NCI-H1436 treated with DMSO at 0.1 percent for 48 hours (cell line): ENCODE data around the gene MED10.

ENCODE experiments used
- DNase-seq: peaks from one replicate; lab custom pipeline; 2025; lab: John Stamatoyannopoulos, UW

The MED10 gene

DNA sequence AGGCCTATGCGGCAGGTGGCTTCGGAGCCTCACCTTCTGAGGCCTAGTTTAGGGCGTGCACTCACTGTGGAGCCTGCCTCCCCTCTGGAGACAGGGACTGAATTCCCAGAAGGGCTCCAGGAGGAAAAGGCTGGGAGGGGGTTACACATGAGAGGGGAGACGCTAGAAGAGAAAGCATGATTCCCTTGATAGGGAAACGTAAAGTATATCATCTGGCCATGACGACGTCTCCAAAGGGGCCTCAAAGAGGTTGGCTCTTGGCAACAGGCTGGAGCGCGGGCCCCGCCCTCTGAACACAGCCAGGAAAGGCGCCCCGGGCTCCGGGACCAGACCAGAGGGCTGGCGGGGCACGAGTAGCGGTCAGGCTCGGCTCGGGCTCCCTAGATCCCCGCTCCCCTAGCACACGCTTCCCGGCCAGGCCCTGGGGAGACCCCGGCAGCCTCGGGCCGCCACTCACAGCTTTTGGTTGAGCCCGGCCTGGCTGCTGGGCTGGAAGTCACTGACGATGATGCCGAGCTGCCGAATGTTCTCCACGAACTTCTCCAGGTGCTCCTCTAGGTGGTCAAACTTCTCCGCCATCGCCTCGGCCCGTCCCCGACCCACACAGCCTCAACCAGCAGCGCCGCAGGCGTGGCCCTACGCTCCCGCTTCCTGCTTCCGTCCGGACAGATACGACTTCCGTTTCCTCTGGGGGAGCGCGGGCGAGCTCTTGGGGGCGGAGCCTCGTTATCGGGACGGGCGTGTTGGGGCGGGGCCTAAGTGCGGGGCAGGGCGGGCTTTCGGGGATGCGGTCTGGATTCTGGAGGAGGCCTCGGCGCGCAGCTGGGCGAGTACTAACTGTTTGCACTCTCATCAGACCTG, at the start of gene MED10:
Gene MED10 (minus strand): TSS at position 643 of the 861 bp plus-strand sequence. CDS start 64 bp downstream, at position 579.
- DNase-seq = peak; percentile 37

GRCh38 chr5:6427694-6428093, 49.3 kb upstream of the MED10 start:
- DNase-seq = no peak

DNA sequence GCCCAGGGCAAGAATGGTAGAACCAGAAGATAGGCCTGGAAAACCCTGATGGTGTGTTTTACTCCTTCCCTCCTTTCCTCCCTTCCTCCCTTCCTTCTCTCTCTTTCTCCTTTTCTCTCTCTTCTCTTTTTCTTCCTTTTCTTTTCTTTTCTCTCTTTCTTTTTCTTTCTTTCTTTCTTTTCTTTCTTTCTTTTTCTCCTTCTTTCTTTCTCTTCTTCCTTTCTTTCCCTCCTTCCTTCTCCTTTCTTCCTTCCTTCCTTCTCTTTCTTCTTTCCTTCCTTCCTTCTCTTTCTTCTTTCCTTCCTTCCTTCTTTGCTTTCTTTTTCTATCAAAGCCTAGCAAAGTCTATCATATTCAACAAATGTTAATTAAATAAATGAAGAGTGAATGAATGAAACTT, 46.4 kb upstream of the MED10 start:
- DNase-seq = no peak

DNA sequence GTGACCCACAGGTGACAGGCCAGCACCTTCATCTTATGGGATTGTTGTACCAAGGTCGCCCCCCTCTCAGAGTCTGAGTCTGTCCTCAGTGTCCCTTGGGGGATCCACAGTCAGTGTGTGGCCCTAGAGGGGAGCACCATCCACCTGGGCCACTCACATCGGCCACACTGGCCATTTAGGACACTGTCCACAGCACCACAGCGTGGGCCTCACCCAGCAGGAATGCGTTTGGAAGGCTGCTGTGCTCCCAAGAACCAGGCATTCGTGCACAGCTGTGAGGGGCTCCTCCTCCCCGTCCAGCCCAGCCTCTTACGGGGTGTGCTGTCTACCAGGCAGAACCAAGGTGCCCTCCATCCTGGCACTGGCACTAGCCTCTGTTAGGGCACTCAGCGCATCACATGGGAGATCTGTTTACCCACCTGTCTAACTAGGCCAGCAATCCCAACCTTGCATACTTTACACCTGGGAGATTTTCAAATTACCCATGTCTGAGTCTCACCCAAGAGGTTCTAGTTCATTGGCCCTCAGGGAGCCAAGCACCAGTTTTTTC, 45.8 kb upstream of the MED10 start:
- no peak for DNase-seq

DNA sequence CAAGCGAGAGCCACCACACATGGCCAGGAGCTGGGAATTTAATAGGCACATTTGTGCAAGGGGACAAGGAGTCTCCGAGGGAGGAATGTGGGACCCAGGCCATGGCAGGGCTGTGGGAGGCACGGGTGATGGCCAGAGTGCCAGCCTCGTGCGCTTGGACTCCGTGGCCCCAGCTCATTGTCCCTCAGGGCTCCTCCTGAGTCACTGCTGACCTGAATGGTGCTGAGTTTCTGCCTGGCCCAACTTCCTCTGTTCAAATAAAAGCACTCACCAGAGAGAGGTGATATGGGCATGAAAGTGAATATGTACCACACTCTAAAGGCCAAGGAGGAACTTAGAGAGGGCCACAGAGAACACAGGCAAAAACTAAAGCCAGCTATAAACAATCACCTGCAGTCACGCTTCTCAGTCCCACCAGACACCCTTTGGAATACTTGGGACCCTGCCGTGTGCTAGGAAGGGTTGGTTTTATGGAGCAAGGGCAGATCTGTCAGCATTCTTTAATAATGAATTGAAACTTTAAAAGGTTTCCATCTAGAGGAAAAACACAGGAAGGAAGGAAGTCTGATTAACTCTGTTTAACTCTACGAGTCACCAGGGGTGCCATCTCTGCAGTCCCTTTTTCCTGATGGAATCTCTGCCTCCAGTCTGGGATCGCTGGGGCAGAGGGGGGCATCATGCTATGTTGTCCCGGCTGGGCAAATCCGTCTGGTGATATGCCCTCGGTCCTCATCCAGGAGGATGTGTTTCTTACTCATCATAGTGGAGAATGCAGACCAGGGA, 45.2 kb upstream of the MED10 start:
- DNase-seq = no peak

DNA sequence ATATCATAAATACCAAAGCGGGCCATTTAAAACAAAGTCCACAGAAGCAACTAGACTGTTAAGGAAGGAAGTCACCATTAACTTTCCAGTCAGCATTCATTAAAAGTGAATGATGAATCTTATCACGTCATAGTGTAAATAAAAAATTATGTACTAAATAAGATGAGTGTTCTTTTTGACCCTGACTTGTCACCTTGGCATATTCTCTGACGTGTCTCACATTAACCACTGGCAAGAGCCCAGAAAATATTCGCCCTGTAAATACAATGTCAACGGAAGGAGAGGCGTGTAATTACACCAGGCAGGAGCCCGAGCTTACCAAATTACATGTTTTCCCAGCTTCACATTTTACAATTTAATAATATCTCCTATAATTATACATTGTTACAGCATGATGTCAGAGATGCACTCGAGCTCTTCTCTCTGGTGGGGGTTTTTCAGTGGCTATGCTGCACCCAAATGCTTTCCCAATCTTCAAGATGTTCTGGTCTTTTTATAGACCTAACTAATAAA, 41.0 kb upstream of the MED10 start:
- DNase-seq = peak; percentile 87

DNA sequence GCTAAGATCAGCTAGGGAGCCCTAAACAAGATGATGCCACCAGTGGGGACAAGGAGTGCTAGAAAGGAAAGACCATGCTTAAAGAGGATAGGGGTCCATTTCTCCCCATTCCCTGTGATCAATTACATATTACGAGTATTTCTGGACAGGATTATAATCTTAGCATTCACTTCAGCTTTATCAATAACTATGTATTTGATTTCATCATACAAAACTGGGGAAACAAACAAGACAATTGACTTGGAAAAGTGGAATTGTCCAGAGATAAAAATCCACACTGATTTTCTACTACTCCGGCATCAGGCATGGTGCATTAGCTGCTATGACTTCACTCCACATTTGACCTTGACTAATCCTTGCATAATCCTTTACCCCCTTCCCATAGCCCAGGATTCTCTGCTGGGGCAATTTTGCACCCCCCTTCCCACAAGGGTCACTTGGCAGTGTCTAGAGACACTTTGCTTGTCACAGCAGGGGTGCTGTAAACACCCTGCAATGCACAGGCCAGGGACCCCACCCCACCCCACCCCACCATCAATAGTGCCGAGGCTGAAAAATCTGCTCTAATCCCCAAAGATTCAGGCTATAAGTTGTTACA, 40.4 kb upstream of the MED10 start:
- DNase-seq = no peak

- DNase-seq = no peak
Measured at GRCh38 chr5:6417657-6418056, 39.3 kb upstream of the MED10 start.

- no peak for DNase-seq
Measured at GRCh38 chr5:6412811-6413210, 34.5 kb upstream of the MED10 start.

DNA sequence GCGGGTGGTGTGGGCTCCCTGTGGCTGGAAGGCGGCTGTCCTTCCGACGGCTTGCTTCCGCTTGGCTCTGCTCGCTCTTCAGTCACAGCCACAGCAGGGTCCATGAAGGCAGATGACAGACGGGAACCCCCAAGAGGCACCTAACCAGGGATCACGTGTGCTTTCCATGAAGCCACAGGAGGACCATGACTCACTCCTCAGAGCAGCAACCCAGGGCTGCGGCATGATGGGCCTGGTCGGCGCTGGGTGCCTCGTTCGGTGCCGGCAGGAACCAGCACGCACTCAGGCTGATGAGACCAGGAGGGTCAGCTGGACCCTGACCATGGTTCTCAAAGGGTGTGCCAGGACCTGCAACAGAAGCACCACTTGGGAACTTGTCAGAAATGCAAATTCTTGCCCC, 32.8 kb upstream of the MED10 start:
- DNase-seq = no peak

DNA sequence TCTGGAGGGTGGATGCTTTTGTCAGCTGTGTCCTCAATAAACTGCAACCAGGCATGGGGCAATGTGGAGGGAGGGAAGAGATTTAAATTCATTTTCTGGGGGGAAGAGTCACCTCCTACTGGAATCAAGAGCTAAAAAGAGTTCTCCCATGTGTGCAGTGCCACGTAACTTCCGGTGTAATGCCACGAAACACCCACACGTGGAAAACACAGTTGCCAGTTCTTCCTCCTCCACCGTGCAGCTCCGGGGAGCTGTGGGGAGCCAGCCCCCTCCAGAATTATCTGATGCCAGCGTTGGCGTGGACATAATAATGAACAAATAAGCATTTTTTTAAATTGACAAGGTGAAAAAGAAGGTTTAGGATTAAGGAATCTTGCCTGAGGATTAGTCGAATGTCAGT, 32.1 kb upstream of the MED10 start:
- no peak for DNase-seq

DNA sequence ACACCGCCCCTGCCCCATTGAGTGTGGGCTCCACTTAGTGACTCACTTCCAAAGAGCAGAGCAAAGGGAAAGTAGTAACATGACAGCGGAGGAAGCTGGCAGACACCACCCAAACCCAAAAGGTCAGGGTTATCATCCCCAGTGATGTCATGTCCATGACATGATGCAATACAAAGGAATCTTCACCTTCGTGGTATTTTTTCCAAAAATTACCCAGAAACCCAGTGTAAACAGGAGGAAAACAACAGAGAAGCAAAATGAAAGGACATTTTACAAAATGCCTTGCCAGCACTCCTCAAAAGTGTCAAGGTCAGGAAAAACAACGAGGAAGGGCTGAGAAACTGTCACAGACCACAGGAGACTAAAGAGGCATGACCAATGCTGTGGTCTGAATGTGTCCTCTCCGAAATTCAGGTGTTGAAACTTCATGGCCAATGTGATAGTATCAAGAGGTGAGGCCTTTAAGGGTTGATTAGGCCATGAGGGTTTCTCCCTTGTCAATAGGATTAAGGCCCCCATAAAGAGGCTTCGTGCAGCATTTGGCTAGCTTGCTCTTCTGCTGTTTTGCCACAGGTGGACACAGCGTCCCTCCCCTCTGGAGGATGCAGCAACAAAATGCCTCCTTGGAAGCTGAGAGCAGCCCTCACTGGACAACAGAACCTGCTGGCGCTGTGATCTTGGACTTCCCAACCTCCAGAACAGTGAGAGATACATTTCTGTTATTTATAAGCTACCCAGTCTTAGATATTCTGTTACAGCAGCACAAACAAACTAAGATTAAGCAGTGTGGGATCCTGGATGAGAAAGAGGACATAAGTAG, 30.5 kb upstream of the MED10 start:
- DNase-seq = no peak

DNA sequence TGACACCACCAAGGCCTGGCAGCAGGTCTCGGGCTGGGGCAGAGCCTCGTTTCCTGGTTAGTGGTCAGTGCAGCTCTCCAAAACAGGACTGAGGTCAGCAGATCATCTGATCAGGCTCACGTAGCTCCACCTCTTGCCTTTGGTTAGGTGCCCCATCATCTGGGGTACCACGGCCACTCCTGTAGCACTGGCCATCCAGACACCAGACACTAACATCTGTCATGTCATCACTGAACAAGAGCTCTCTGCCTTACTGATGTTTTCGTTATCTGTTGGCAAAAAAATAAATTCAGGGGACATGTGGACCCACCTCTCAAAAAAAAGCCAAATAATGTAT, 29.9 kb upstream of the MED10 start:
- DNase-seq = no peak

GRCh38 chr5:6407558-6408259, 29.4 kb upstream of the MED10 start:
- no peak for DNase-seq

DNA sequence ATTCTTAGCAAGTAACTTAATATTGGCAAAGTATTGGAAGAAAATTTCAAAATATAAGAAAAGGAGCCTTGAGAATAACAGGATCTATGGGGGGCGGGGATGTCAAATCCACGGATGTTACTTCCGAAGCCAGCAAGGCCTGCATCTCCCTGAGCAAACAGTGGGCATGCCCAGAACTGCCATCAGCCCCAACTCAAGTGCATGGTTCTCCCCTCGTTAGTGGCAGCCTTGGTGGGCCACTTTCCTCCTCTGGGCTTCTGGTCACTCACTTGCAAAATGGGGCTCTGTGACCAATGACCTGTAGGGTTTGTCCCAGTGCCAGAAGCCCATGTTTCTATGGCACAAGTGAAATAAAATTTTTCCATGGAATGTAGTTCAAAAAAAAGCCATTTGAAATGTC, 27.2 kb upstream of the MED10 start:
- DNase-seq = no peak

DNA sequence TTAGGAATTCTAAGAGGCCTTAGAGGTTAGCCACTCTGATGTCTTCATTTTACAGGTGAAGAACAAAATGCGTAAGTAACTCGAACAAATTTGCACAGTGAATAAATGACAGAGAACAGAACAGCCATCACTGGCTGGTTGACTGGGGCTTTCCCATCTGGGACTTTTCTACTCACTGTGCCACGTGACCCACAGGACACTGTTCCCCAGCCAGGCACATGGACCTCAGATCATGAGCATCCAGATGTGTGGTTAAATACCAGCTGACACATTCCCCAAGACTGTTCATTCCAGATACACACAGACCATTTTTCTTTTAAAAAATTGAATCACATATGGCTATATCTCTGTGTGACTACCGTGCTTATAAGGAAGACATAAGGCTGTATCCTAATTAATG, 25.8 kb upstream of the MED10 start:
- DNase-seq = no peak

GRCh38 chr5:6403416-6403815, 25.1 kb upstream of the MED10 start:
- DNase-seq = no peak

- DNase-seq = no peak
Measured at GRCh38 chr5:6402939-6403338, 24.6 kb upstream of the MED10 start.

DNA sequence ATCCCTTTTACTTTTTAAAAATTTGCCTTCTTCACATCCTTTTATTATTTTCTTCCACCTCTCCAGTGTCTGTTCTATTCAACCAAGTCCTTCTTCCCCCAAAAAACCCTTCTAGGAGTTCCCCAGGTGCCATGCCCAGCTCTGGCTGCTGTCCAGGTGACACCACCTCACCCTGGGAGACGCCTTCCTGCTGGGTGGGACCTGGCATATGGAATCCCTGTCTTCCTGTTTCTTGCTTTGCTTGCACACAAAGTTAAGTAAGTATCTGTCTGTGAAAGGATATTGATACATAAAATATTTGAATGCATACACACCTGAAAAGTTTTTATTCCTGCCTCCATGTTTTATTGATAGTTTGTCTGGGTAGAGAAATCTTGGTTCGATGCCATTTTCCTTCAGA, 23.1 kb upstream of the MED10 start:
- no peak for DNase-seq

- DNase-seq = no peak
Measured at GRCh38 chr5:6399980-6400910, 21.9 kb upstream of the MED10 start.
